GM12874 (cell line): ENCODE measurements around the gene ASCC3.

ENCODE experiments used
- TF ChIP-seq, protein P1 (sequence below): IDR thresholded peaks from 2 replicates; pipeline ENCODE4 v1.5.1; 2011; ENCODE audit warnings: low read depth, mild to moderate bottlenecking, control low read depth, low read length, moderate library complexity; ENCODE audit not compliant: insufficient read depth

ASCC3 gene

GRCh38 chr6:100514660-100515059, 366.5 kb downstream of the ASCC3 start:
- TF ChIP-seq, protein P1, sequence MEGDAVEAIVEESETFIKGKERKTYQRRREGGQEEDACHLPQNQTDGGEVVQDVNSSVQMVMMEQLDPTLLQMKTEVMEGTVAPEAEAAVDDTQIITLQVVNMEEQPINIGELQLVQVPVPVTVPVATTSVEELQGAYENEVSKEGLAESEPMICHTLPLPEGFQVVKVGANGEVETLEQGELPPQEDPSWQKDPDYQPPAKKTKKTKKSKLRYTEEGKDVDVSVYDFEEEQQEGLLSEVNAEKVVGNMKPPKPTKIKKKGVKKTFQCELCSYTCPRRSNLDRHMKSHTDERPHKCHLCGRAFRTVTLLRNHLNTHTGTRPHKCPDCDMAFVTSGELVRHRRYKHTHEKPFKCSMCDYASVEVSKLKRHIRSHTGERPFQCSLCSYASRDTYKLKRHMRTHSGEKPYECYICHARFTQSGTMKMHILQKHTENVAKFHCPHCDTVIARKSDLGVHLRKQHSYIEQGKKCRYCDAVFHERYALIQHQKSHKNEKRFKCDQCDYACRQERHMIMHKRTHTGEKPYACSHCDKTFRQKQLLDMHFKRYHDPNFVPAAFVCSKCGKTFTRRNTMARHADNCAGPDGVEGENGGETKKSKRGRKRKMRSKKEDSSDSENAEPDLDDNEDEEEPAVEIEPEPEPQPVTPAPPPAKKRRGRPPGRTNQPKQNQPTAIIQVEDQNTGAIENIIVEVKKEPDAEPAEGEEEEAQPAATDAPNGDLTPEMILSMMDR: no peak

DNA sequence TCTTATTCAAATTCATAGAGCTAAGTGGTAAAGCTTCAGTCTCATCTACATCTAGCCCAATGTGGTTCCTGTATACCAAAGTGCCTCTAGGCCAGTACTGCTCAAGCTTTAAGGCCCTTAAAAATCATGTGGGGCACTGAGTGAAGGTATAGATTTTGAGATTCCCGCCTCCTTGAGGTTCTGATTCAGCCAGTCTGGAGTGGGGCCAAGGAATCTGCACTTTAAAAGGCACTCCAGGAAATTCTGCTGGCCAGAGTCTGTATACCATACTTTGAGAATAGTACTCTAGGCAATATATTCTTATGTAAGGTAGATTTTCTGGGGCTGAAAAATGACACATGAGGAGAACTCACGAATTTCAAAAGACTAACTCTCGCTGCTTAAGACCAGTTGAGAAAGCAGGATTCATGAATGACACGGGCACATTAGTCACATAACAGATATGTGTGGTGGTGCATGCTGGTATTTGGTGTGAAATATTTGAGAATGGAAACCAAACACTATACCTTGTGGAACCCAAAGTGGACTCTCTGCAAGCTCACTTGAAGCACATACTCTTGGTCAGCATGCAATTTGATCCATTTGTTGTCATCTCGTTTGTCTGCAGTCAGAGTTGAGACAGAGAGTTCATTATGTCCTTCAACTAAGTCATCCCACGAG, 368.8 kb downstream of the ASCC3 start:
- TF ChIP-seq, protein P1: no peak

- TF ChIP-seq, protein P1: no peak
These were observed 372.0 kb downstream of the ASCC3 start for GRCh38 chr6:100509101-100509500.

GRCh38 chr6:100506651-100507050, 374.5 kb downstream of the ASCC3 start:
- TF ChIP-seq, protein P1: no peak

DNA sequence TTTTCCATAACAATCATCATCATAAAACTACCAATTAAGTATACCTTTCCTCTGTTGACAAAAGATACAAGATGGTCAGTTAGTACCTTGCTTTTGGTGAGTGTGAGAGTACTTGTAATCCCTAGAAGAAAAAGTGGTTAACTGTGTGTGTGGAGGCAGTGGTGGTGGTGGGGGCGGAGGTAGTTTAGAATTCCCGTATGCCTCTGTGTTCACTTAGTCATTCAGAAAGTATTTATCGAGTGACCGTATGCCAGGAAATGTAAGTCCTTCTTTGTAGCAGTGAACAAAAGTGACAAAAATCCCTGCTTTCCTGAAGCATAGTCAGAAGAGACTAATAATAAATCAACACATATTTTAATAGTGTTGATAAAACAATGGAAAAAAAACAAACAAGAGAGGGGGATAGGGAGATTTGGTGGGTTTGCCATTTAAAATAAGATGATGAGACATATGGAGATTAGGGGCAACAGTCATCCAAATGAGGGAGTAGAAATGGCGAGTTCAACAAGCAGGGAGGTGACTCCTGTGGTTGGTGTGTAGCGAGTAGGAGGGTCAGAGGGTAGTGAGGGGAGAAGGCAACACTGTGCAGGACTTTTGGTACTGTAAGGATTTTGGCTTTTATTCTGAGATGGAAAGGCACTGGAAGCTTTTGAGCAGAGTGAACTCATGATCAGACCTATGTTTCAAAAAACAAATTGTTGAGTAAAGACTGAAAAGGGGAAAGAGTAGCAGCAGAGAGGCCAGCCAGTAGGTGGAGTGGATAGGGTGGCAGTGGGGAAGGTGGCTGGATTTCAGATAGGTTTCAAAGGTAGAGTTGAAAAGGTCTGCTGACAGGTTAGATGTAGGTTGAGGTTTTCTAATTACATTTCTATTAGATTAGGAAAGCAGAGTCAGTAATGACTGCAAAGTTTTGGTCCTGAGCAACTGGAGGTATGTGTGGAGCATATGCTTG, 376.1 kb downstream of the ASCC3 start:
- TF ChIP-seq, protein P1: no peak

DNA sequence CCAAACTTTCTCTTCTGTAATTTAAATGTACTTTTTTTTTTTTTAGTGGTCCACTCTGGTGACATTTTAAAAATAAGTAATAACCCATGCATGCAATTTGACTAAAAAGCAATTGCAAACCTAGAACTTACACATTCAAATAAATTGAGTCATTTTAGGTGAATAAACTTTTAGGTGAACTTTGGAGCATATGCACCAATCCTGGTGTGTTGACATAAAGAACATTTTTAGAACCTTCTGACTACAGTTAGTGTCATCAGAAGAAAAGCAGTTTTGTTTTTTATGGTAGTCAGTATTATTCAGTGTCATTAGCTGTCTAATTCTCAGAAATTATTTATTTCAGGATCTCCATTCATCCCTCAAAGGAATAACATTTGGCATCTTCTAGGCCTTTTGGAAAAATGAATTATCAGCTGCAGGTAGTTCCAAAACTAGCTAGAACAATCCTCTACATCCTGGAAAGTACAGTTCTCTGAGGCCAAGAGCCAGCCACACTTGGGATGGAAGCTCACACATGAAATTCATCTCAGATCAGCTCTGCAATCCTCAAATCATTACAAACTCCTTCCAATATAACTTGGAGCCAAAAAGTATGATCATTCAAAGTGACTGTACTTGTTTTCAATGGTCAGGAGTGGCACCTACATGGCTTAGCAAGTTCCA, 378.0 kb downstream of the ASCC3 start:
- TF ChIP-seq, protein P1: no peak
